Mesendoderm (in vitro differentiated cells): ENCODE measurements around the gene ZBTB49.

Source experiments
- DNase-seq: peaks from one replicate; pipeline ENCODE4 v3.0.0; 2013
- H2AK5ac ChIP-seq: 2 replicates; pipeline ENCODE4 v1.6.1; 2013; ENCODE audit warnings: low read length, inconsistent platforms
- H2BK120ac ChIP-seq: 2 replicates; pipeline ENCODE4 v1.6.1; 2013; ENCODE audit warnings: low read depth, mild to moderate bottlenecking, low read length, moderate library complexity, mixed read lengths
- H2BK15ac ChIP-seq: replicated peaks from 2 replicates; pipeline ENCODE4 v1.6.1; 2013; ENCODE audit warnings: low read depth, mild to moderate bottlenecking, moderate library complexity
- H2BK5ac ChIP-seq: 2 replicates; pipeline ENCODE4 v1.6.1; 2013; ENCODE audit warnings: low read length, inconsistent platforms
- H3K18ac ChIP-seq: 2 replicates; pipeline ENCODE4 v1.6.1; 2013; ENCODE audit warnings: mild to moderate bottlenecking, low read length, mixed read lengths
- H3K23ac ChIP-seq: one replicate; pipeline ENCODE4 v1.6.1; 2013; ENCODE audit warnings: low read length
- H3K27ac ChIP-seq: 2 replicates; pipeline ENCODE4 v1.5.1; 2013; ENCODE audit warnings: low read depth, mild to moderate bottlenecking, inconsistent platforms, low read length, moderate library complexity
- H3K27me3 ChIP-seq: 2 replicates; pipeline ENCODE4 v1.6.1; 2013; ENCODE audit warnings: low read length, control low read depth, mild to moderate bottlenecking, inconsistent platforms; ENCODE audit not compliant: insufficient read depth, poor library complexity
- H3K36me3 ChIP-seq: 2 replicates; pipeline ENCODE4 v1.6.1; 2013; ENCODE audit warnings: low read length, inconsistent platforms; ENCODE audit not compliant: control insufficient read depth, insufficient read depth
- H3K4ac ChIP-seq: one replicate; pipeline ENCODE4 v1.6.1; 2013; ENCODE audit warnings: low read depth, mild to moderate bottlenecking, low read length, moderate library complexity
- H3K4me1 ChIP-seq: 2 replicates; pipeline ENCODE4 v1.6.1; 2013; ENCODE audit warnings: low read depth, low read length, inconsistent platforms; ENCODE audit not compliant: control insufficient read depth
- H3K4me2 ChIP-seq: 2 replicates; pipeline ENCODE4 v1.6.1; 2013; ENCODE audit warnings: low read length
- H3K4me3 ChIP-seq: 2 replicates; pipeline ENCODE4 v1.5.1; 2013; ENCODE audit warnings: mild to moderate bottlenecking, low read length
- H3K56ac ChIP-seq: one replicate; pipeline ENCODE4 v1.6.1; 2013; ENCODE audit warnings: low read length
- H3K79me1 ChIP-seq: 2 replicates; pipeline ENCODE4 v1.6.1; 2013; ENCODE audit warnings: low read length, inconsistent platforms
- H3K79me2 ChIP-seq: 2 replicates; pipeline ENCODE4 v1.6.1; 2013; ENCODE audit warnings: mild to moderate bottlenecking, low read length; ENCODE audit not compliant: control insufficient read depth, insufficient read depth
- H3K9ac ChIP-seq: 2 replicates; pipeline ENCODE4 v1.6.1; 2013; ENCODE audit warnings: low read length, inconsistent platforms
- H4K5ac ChIP-seq: one replicate; pipeline ENCODE4 v1.6.1; 2013; ENCODE audit warnings: low read length
- H4K8ac ChIP-seq: one replicate; pipeline ENCODE4 v1.6.1; 2013; ENCODE audit warnings: low read depth, mild to moderate bottlenecking, control low read depth, low read length, moderate library complexity
- WGBS: extraction: QIAGEN DNeasy Blood & Tissue Kit; methylation state at CpG from one replicate; pipeline ENCODE4 v1.1.7; 2013; ENCODE audit warnings: low lambda C conversion rate, missing lambda C conversion rate; ENCODE audit not compliant: insufficient coverage; ENCODE audit errors: extremely low coverage; 5-methylcytosine and 5-hydroxymethylcytosine counted together

Gene ZBTB49

GRCh38 chr4:4356106-4357041 is 66.3 kb downstream of the ZBTB49 start:
- Histone ChIP-seq H3K27ac (no peak overlapping the region), H3K27me3 (no peaks in the 10 kb centered on the region), H3K9ac (no peak overlapping the region)

GRCh38 chr4:4358093-4358854 is 68.2 kb downstream of the ZBTB49 start:
- H3K4ac ChIP-seq: no peak overlapping the region
- H3K56ac ChIP-seq: no peak overlapping the region
- no peak overlapping the region for H4K5ac ChIP-seq
- no peak overlapping the region for H4K8ac ChIP-seq
- WGBS: no CpG with 5 or more reads among the region's 13 CpGs
- no peak overlapping the region for H3K18ac ChIP-seq
- no peak overlapping the region for H3K4me2 ChIP-seq
- no peaks in the 10 kb centered on the region for H3K27me3 ChIP-seq
- H3K4me1 ChIP-seq: no peaks in the 10 kb centered on the region
- H2AK5ac ChIP-seq: no peak overlapping the region
- DNase-seq: no peak
- H3K4me3 ChIP-seq: no peak overlapping the region
- no peak overlapping the region for H2BK120ac ChIP-seq
- no peaks in the 10 kb centered on the region for H3K79me1 ChIP-seq
- H3K23ac ChIP-seq: no peak overlapping the region
- H3K79me2 ChIP-seq: no peaks in the 10 kb centered on the region
- no peak overlapping the region for H3K9ac ChIP-seq
- no peak overlapping the region for H2BK15ac ChIP-seq
- H2BK5ac ChIP-seq: no peak overlapping the region
- no peaks in the 10 kb centered on the region for H3K36me3 ChIP-seq
- no peak overlapping the region for H3K27ac ChIP-seq

More at GRCh38 chr4:4356106-4357041, 66.3 kb downstream of the ZBTB49 start:
- Histone ChIP-seq H3K79me1 (no peaks in the 10 kb centered on the region), H3K56ac (no peak overlapping the region), H4K8ac (no peak overlapping the region), H3K4ac (no peak overlapping the region), H4K5ac (no peak overlapping the region), H3K4me1 (no peaks in the 10 kb centered on the region), H3K23ac (no peak overlapping the region), H2AK5ac (no peak overlapping the region), H3K18ac (no peak overlapping the region), H2BK5ac (no peak overlapping the region), H3K36me3 (no peaks in the 10 kb centered on the region), H3K4me2 (no peak overlapping the region), H3K79me2 (no peaks in the 10 kb centered on the region), H2BK15ac (no peak overlapping the region), H2BK120ac (no peak overlapping the region), H3K4me3 (no peak overlapping the region)
- WGBS: no CpG with 5 or more reads among the region's 26 CpGs
- no peak for DNase-seq

GRCh38 chr4:4361883-4362282 is 71.8 kb downstream of the ZBTB49 start:
- no peak overlapping the region for H3K27ac ChIP-seq
- no peak overlapping the region for H3K18ac ChIP-seq
- H3K23ac ChIP-seq: no peak overlapping the region
- no peak overlapping the region for H2BK5ac ChIP-seq
- H3K27me3 ChIP-seq: no peaks in the 10 kb centered on the region
- no peak overlapping the region for H2AK5ac ChIP-seq
- no peak overlapping the region for H4K5ac ChIP-seq
- no peak overlapping the region for H2BK120ac ChIP-seq
- no peaks in the 10 kb centered on the region for H3K79me2 ChIP-seq
- H3K36me3 ChIP-seq: no peaks in the 10 kb centered on the region
- H2BK15ac ChIP-seq: no peak overlapping the region
- H3K4me1 ChIP-seq: no peaks in the 10 kb centered on the region
- H3K4me3 ChIP-seq: no peak overlapping the region
- no peak overlapping the region for H3K56ac ChIP-seq
- WGBS: no CpG with 5 or more reads among the region's 8 CpGs
- H4K8ac ChIP-seq: no peak overlapping the region
- H3K9ac ChIP-seq: no peak overlapping the region
- H3K4me2 ChIP-seq: no peak overlapping the region
- H3K79me1 ChIP-seq: no peaks in the 10 kb centered on the region
- DNase-seq: no peak
- no peak overlapping the region for H3K4ac ChIP-seq

- H3K18ac ChIP-seq: no peak overlapping the region
- H3K4me2 ChIP-seq: no peak overlapping the region
- no peak overlapping the region for H4K8ac ChIP-seq
- no peak overlapping the region for H3K4ac ChIP-seq
- no peak overlapping the region for H2BK15ac ChIP-seq
- no CpG with 5 or more reads among the region's 16 CpGs for WGBS
- no peak overlapping the region for H2BK5ac ChIP-seq
- no peaks in the 10 kb centered on the region for H3K79me1 ChIP-seq
- no peak overlapping the region for H3K4me3 ChIP-seq
- no peaks in the 10 kb centered on the region for H3K4me1 ChIP-seq
- H3K9ac ChIP-seq: no peak overlapping the region
- H2AK5ac ChIP-seq: no peak overlapping the region
- no peaks in the 10 kb centered on the region for H3K36me3 ChIP-seq
- no peak overlapping the region for H3K27ac ChIP-seq
- DNase-seq: no peak
- no peaks in the 10 kb centered on the region for H3K27me3 ChIP-seq
- H3K79me2 ChIP-seq: no peaks in the 10 kb centered on the region
- no peak overlapping the region for H3K23ac ChIP-seq
- no peak overlapping the region for H4K5ac ChIP-seq
- no peak overlapping the region for H3K56ac ChIP-seq
- H2BK120ac ChIP-seq: no peak overlapping the region
Observed at GRCh38 chr4:4362991-4363697, 73.1 kb downstream of the ZBTB49 start.

GRCh38 chr4:4364061-4364460 is 74.0 kb downstream of the ZBTB49 start:
- Histone ChIP-seq H3K9ac (no peak overlapping the region), H2BK15ac (no peak overlapping the region), H4K5ac (no peak overlapping the region), H3K4me2 (no peak overlapping the region), H3K23ac (no peak overlapping the region), H3K79me2 (no peaks in the 10 kb centered on the region), H2BK5ac (no peak overlapping the region), H3K27ac (no peak overlapping the region), H3K27me3 (no peaks in the 10 kb centered on the region), H3K4me1 (no peaks in the 10 kb centered on the region), H3K56ac (no peak overlapping the region), H4K8ac (no peak overlapping the region), H3K4me3 (no peak overlapping the region), H3K79me1 (no peaks in the 10 kb centered on the region), H2BK120ac (no peak overlapping the region), H2AK5ac (no peak overlapping the region), H3K18ac (no peak overlapping the region), H3K4ac (no peak overlapping the region), H3K36me3 (no peaks in the 10 kb centered on the region)
- no CpG with 5 or more reads among the region's 3 CpGs for WGBS
- no peak for DNase-seq
